GM12891 (cell line): ENCODE data around the gene ARHGAP5.

Source experiments
- PAX5 ChIP-seq: IDR thresholded peaks from 2 replicates; pipeline ENCODE4 v1.6.1; 2011; ENCODE audit warnings: low read length, moderate library complexity, mild to moderate bottlenecking; ENCODE audit not compliant: insufficient read depth, severe bottlenecking
- POLR2A ChIP-seq: IDR thresholded peaks from 2 replicates; pipeline ENCODE4 v1.6.1; 2011; ENCODE audit warnings: low read depth, low read length, control low read depth
- POLR2AphosphoS5 ChIP-seq: IDR thresholded peaks from 2 replicates; pipeline ENCODE4 v1.6.1; 2011; ENCODE audit warnings: low read depth, low read length, control low read depth
- SPI1 ChIP-seq: IDR thresholded peaks from 2 replicates; pipeline ENCODE4 v1.6.1; 2011; ENCODE audit warnings: low read depth, low read length, control low read depth

DNA sequence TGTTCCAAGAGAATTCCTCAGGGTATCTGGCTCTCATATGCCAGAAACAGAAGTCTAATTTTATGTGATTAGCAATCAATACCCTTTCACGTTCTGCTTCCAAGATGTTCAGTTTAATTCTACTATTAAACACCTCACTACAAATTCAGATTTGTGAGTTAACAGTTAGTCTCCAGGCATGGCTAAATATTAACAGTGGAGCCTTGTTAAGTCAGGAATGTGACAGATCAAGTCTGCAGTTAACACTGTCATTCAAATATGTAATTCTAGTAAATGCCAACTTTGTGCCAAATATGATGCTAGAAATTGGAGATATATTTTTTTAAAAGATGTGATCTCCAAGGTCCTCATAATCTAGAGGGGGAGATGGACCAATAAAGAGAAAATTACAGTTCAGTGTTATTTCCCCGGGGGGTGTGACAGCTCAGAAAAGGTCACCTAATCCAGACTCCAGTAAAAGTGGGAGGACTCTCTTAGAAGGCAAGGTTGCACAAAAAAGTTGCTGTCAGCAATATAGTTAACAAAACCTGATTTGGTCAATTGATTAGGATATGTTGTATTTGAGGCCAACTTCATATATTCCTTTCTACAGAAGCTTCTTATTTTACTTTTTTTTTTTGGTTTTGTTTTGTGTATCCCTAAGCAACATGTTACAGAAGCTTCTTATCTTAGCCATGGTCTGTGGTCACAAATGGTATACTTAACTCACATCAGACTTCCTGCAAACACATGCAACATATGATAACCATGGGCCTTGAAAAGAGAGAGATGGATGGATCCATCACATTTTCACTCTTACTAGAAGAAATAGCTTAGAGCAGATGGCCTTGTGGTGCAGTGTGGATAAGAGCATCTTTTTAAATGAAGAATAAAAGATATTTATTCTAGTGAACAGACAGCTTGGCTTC lies 106.3 kb downstream of the ARHGAP5 start:
- TF ChIP-seq POLR2A (no peak), POLR2AphosphoS5 (no peak), SPI1 (no peak), PAX5 (no peak)
